Astrocyte (in vitro differentiated cells and primary cell): ENCODE data around the gene TBC1D22B.

Source experiments
- CTCF ChIP-seq: IDR thresholded peaks from 2 replicates; pipeline ENCODE4 v1.5.1; 2011; ENCODE audit warnings: low read depth, mild to moderate bottlenecking, inconsistent platforms, low read length, moderate library complexity; ENCODE audit not compliant: insufficient read depth
- EZH2 ChIP-seq: IDR thresholded peaks from 2 replicates; pipeline ENCODE4 v1.6.1; 2012; ENCODE audit warnings: mild to moderate bottlenecking, low read length, inconsistent platforms; ENCODE audit not compliant: insufficient read depth

GRCh38 chr6:37283671-37284151 lies 26.1 kb downstream of the TBC1D22B start:
- TF ChIP-seq CTCF (no peak), EZH2 (no peak)
